Stomach (tissue), 9 donors: ENCODE data around the gene AKT2. TPM values are rescaled to one million over a fixed set of nuclear protein-coding genes. Genes with fewer than 3 reads are reported as not detected.

Experiments
- DNase-seq, 2 donors: peaks; one replicate each; pipeline versions ENCODE4 v3.0.0 to v3.0.0-alpha.2; 2013 to 2019
- H3K27ac ChIP-seq, 5 donors: fragments of 200-600 bp in 4 of 5; sonication (generic) in 4 of 5; one replicate each; pipeline ENCODE4 v1.5.1; 2013 to 2019; ENCODE audit warnings: mild to moderate bottlenecking in 1 of 5, moderate library complexity in 1 of 5
- H3K27me3 ChIP-seq, 3 donors: fragments of 200-600 bp; sonication (generic); one replicate each; pipeline ENCODE4 v1.5.1; 2017 to 2019; ENCODE audit warnings: mixed run types in 1 of 3
- H3K36me3 ChIP-seq, 4 donors: fragments of 200-600 bp; sonication (generic); 1 replicate in 3 of 4; 2 replicates in 1 of 4; pipeline ENCODE4 v1.5.1; 2016 to 2019
- H3K4me1 ChIP-seq, 4 donors: fragments of 200-600 bp; sonication (generic); one replicate each; pipeline ENCODE4 v1.5.1; 2016 to 2019
- H3K4me3 ChIP-seq, 4 donors: fragments of 200-600 bp; sonication (generic) in 3 of 4; one replicate each; pipeline ENCODE4 v1.5.1; 2016 to 2019; ENCODE audit warnings: mild to moderate bottlenecking in 1 of 4
- H3K9me3 ChIP-seq, 4 donors: fragments of 200-600 bp; sonication (generic); one replicate each; pipeline ENCODE4 v1.5.1; 2016 to 2019
- CTCF ChIP-seq, 7 experiments: fragments of 450-650 bp in 4 of 7; fragments of 200-600 bp in 3 of 7; sonication (generic) in 3 of 7; IDR thresholded peaks; one replicate each; pipeline ENCODE4 v1.5.1; 2016 to 2019; ENCODE audit warnings: antibody characterized with exemption in 7 of 7, control low read depth in 2 of 7, mild to moderate bottlenecking in 1 of 7
- EP300 ChIP-seq: sonication (generic); formaldehyde crosslinking; IDR thresholded peaks from one replicate; pipeline ENCODE4 v1.6.1; 2017; ENCODE audit warnings: antibody characterized with exemption
- POLR2A ChIP-seq, 4 donors: fragments of 450-650 bp; IDR thresholded peaks; one replicate each; pipeline ENCODE4 v1.6.1; 2016; ENCODE audit warnings: antibody characterized with exemption in 4 of 4, control low read depth in 2 of 4, mild to moderate bottlenecking in 1 of 4, moderate library complexity in 1 of 4
- POLR2AphosphoS5 ChIP-seq, 3 donors: sonication (generic); formaldehyde crosslinking; IDR thresholded peaks; one replicate each; pipeline ENCODE4 v1.6.1; 2016; ENCODE audit warnings: antibody characterized with exemption in 3 of 3
- WGBS, 5 donors: extraction: QIAGEN DNeasy Blood & Tissue Kit in 3 of 5; methylation state at CpG; one replicate each; pipeline versions ENCODE4 v1.1.5 to v1.1.7; 2013 to 2018; 5-methylcytosine and 5-hydroxymethylcytosine counted together
- intact Hi-C: fragments of 100-400 bp; cut with DNase I; formaldehyde crosslinking; loops from one replicate; pipeline ENCODE4 v1.15.1; 2023; ENCODE audit warnings: low total_unique reads
- polyA plus RNA-seq, 3 donors: library from polyadenylated mRNA; stranded (reverse); fragments of 200-250 nt; gene quantifications; one replicate each; pipeline ENCODE4 v1.2.3, GENCODE V29; 2013
- total RNA-seq, 5 donors: library from RNA; depleted of rRNA; stranded (reverse); fragments of >200 nt; gene quantifications; one replicate each; pipeline versions ENCODE4 v1.1.0 to v1.2.3, GENCODE V29; 2014 to 2016
- donor health status: healthy with polysubstance abuse.
- donor health status: Bipolar disorder and iron deficiency.
- donor health status: healthy.

AKT2 gene
- total and polyA plus RNA-seq, 8 donors: 26.0 to 227 (median 75.9) TPM

- intact Hi-C loops: no loop called here
- no peak for DNase-seq
- Histone ChIP-seq H3K27me3 (no peaks in the 10 kb centered on the region), H3K4me3 (no peak overlapping the region), H3K9me3 (no peaks in the 10 kb centered on the region), H3K36me3 (peaks cover 22 to 53% (median 46%) of the 10 kb centered on the region in 4 donors), H3K27ac (no peak overlapping the region), H3K4me1 (peaks cover 4 to 38% (median 23%) of the 10 kb centered on the region in 4 donors)
- WGBS, 5 donors: 91 to 96% (median 95%) methylated on average over 9 to 22 of the region's 22 CpGs
- TF ChIP-seq EP300 (no peak), POLR2AphosphoS5 (IDR thresholded peaks at IDR 0.05) (no peak), POLR2A (IDR thresholded peaks at IDR 0.05) (no peak), CTCF (IDR thresholded peaks at IDR 0.05) (no peak)
These were observed 19.9 kb downstream of the AKT2 start for GRCh38 chr19:40265055-40265762.

DNA sequence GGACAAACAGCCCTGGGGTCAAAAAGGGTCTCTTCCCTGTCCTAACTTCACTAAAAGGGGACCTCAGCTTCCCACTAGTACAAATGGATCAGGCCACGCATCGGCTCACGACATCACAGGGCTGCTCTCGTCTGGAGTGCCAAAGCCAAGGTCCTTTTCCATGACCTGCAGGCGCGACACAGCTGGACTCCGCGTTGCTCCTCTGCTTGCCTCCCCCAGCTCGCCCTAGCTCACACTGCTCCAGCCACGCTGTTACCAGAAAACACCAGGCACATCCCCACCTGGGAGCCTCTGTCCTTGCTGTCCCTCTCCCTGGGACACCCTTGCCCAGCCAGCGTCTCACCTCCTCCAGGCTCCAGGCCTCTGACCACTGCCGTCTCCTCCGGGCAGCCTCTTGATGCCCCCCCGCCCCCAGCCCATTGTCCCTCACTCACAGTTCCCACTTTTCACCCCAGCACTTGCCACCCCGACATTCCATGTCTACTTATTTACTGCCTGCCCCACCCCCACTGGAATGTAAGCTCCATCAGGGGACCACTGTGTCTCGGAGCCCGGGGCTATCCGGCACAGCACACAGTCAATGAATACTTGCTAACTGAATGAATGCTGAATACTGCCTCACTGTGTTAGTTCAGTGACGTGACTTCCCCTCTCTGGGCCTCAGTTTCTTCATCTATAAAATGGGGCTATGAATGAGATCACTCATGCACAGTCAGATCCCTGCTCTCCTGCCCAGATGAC, 20.7 kb downstream of the AKT2 start:
- WGBS, 5 donors: 87 to 93% (median 88%) methylated on average over 19 of the region's 19 CpGs
- TF ChIP-seq POLR2AphosphoS5 (IDR thresholded peaks at IDR 0.05) (no peak), CTCF (IDR thresholded peaks at IDR 0.05) (no peak), EP300 (no peak), POLR2A (IDR thresholded peaks at IDR 0.05) (no peak)
- DNase-seq: no peak
- no peak overlapping the region for H3K27ac ChIP-seq
- H3K9me3 ChIP-seq: no peaks in the 10 kb centered on the region
- H3K4me3 ChIP-seq: no peak overlapping the region
- intact Hi-C loops: no loop called here
- H3K36me3 ChIP-seq: peaks cover 22 to 48% (median 46%) of the 10 kb centered on the region in 4 donors
- no peaks in the 10 kb centered on the region for H3K27me3 ChIP-seq
- H3K4me1 ChIP-seq: peaks cover 4 to 34% (median 21%) of the 10 kb centered on the region in 4 donors

GRCh38 chr19:40263440-40264313, 21.5 kb downstream of the AKT2 start:
- H3K27me3 ChIP-seq: no peaks in the 10 kb centered on the region
- no peak overlapping the region for H3K4me3 ChIP-seq
- no peak overlapping the region for H3K27ac ChIP-seq
- intact Hi-C loops: no loop called here
- DNase-seq: no peak
- peaks cover 22 to 44% (median 42%) of the 10 kb centered on the region in 4 donors for H3K36me3 ChIP-seq
- no peak for TF ChIP-seq EP300
- TF ChIP-seq CTCF (IDR thresholded peaks at IDR 0.05): no peak
- TF ChIP-seq POLR2A (IDR thresholded peaks at IDR 0.05): no peak
- no peak for TF ChIP-seq POLR2AphosphoS5 (IDR thresholded peaks at IDR 0.05)
- H3K9me3 ChIP-seq: no peaks in the 10 kb centered on the region
- H3K4me1 ChIP-seq: peaks cover 4 to 29% (median 20%) of the 10 kb centered on the region in 4 donors
- 91 to 96% (median 94%) methylated on average over 19 to 24 of the region's 24 CpGs for WGBS, 5 donors

DNA sequence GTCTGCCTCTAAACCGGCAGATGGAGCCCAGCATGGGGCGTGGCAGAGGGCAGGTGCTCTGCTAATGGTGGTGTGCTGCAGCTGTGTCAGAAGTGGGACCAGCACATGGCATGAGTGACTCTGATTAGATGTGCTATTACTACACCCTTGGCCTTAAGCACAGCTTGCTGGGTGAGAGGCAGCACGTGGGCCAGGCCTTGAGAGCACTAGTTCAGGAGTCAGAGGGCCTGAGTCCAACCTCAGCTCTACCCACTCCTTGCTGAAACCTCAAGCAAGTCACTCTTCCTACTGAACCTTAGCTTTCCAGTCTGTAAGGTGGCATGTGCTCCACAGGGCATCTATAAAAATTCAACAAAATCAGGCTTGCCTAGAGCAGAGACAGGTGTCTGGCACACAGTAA, 22.7 kb downstream of the AKT2 start:
- no peak overlapping the region for H3K27ac ChIP-seq
- DNase-seq: no peak
- H3K4me1 ChIP-seq: peaks cover 0 to 21% (median 10%) of the 10 kb centered on the region in 4 donors
- H3K27me3 ChIP-seq: no peaks in the 10 kb centered on the region
- WGBS, 5 donors: 88 to 98% (median 94%) methylated on average over 3 of the region's 3 CpGs
- TF ChIP-seq EP300 (no peak), CTCF (IDR thresholded peaks at IDR 0.05) (no peak), POLR2A (IDR thresholded peaks at IDR 0.05) (no peak), POLR2AphosphoS5 (IDR thresholded peaks at IDR 0.05) (no peak)
- H3K36me3 ChIP-seq: peaks cover 22 to 36% (median 36%) of the 10 kb centered on the region in 4 donors
- intact Hi-C loops: no loop called here
- H3K9me3 ChIP-seq: no peaks in the 10 kb centered on the region
- H3K4me3 ChIP-seq: no peak overlapping the region
